HEK293 (cell line): Measurements from ENCODE around the gene KHSRP.
A peak's percentile ranks its signal among the peaks of the same experiment; 100 is the strongest.

Experiments
- CTCF ChIA-PET: fragments of 350-600 bp; formaldehyde crosslinking; extraction: SDS; loops from one replicate; lab custom pipeline; 2021; ENCODE audit warnings: antibody characterized with exemption; lab: Yijun Ruan, JAX
- POLR2A ChIA-PET: fragments of 300-600 bp; formaldehyde crosslinking; extraction: SDS; loops from one replicate; lab custom pipeline; 2020; ENCODE audit warnings: antibody characterized with exemption, inconsistent platforms; lab: Yijun Ruan, JAX
- H3K27ac ChIP-seq: fragments of 200-500 bp; sonication (Bioruptor generic); 2 replicates; pipeline ENCODE4 v1.5.1; 2014; ENCODE audit warnings: low read depth, low read length, control low read depth, inconsistent platforms; ENCODE audit errors: extremely low read depth
- H3K36me3 ChIP-seq, 2 experiments: fragments of 200-500 bp in 1 of 2; sonication (Bioruptor generic) in 1 of 2; 1 replicate in 1 of 2; 2 replicates in 1 of 2; pipeline ENCODE4 v1.5.1; 2014 to 2017; ENCODE audit warnings: inconsistent platforms in 2 of 2, low read length in 2 of 2; ENCODE audit not compliant: control insufficient read depth in 2 of 2, insufficient read depth in 1 of 2
- H3K4me1 ChIP-seq: fragments of 200-500 bp; sonication (Bioruptor generic); 2 replicates; pipeline ENCODE4 v1.5.1; 2014; ENCODE audit warnings: mild to moderate bottlenecking, low read length, inconsistent platforms; ENCODE audit not compliant: control insufficient read depth, insufficient read depth
- H3K4me3 ChIP-seq: 2 replicates; pipeline ENCODE4 v1.5.1; 2011; ENCODE audit warnings: low read depth, mild to moderate bottlenecking, control low read depth, low read length, moderate library complexity
- H3K9me3 ChIP-seq: fragments of 200-500 bp; sonication (Bioruptor generic); 2 replicates; pipeline ENCODE4 v1.5.1; 2014; ENCODE audit warnings: low read depth, low read length, inconsistent platforms; ENCODE audit not compliant: control insufficient read depth, insufficient read depth
- EGR2 ChIP-seq: fragments of 450-650 bp; formaldehyde crosslinking; IDR thresholded peaks from 2 replicates; pipeline ENCODE4 v1.5.1; 2016; ENCODE audit warnings: low read depth, missing biosample characterization, missing genetic modification characterization
- ELK4 ChIP-seq: IDR thresholded peaks from 2 replicates; pipeline ENCODE4 v1.6.1; 2011; ENCODE audit warnings: mild to moderate bottlenecking, low read depth, low read length, borderline replicate concordance
- GLIS2 ChIP-seq: fragments of 450-650 bp; formaldehyde crosslinking; IDR thresholded peaks from 2 replicates; pipeline ENCODE4 v1.5.1; 2016; ENCODE audit warnings: missing biosample characterization, missing genetic modification characterization
- INSM2 ChIP-seq: fragments of 450-650 bp; formaldehyde crosslinking; IDR thresholded peaks from 2 replicates; pipeline ENCODE4 v1.5.1; 2016; ENCODE audit warnings: missing biosample characterization, missing genetic modification characterization
- OSR2 ChIP-seq: fragments of 450-650 bp; formaldehyde crosslinking; IDR thresholded peaks from 2 replicates; pipeline ENCODE4 v1.5.1; 2016; ENCODE audit warnings: missing biosample characterization, missing genetic modification characterization
- ZBTB21 ChIP-seq: fragments of 450-650 bp; formaldehyde crosslinking; IDR thresholded peaks from 2 replicates; pipeline ENCODE4 v1.5.1; 2017; ENCODE audit warnings: missing biosample characterization, missing genetic modification characterization
- ZFHX2 ChIP-seq: fragments of 450-650 bp; formaldehyde crosslinking; conservative IDR thresholded peaks from 2 replicates; pipeline ENCODE4 v1.5.1; 2016; ENCODE audit warnings: missing biosample characterization, missing genetic modification characterization
- ZFP41 ChIP-seq: fragments of 450-650 bp; formaldehyde crosslinking; IDR thresholded peaks from 2 replicates; pipeline ENCODE4 v1.5.1; 2016; ENCODE audit warnings: missing biosample characterization, missing genetic modification characterization, borderline replicate concordance
- ZNF2 ChIP-seq: fragments of 450-650 bp; formaldehyde crosslinking; IDR thresholded peaks from 2 replicates; pipeline ENCODE4 v1.5.1; 2016; ENCODE audit warnings: missing biosample characterization, missing genetic modification characterization
- ZNF221 ChIP-seq: fragments of 450-650 bp; formaldehyde crosslinking; IDR thresholded peaks from 2 replicates; pipeline ENCODE4 v1.5.1; 2017; ENCODE audit warnings: missing biosample characterization, missing genetic modification characterization, borderline replicate concordance
- ZNF341 ChIP-seq: fragments of 450-650 bp; formaldehyde crosslinking; IDR thresholded peaks from 2 replicates; pipeline ENCODE4; 2016; ENCODE audit warnings: low read depth, missing biosample characterization, missing genetic modification characterization
- ZNF548 ChIP-seq: fragments of 450-650 bp; formaldehyde crosslinking; IDR thresholded peaks from 2 replicates; pipeline ENCODE4 v1.5.1; 2016; ENCODE audit warnings: missing biosample characterization, missing genetic modification characterization
- ZNF571 ChIP-seq: fragments of 450-650 bp; formaldehyde crosslinking; IDR thresholded peaks from 2 replicates; pipeline ENCODE4 v1.5.0; 2017; ENCODE audit warnings: missing biosample characterization, missing genetic modification characterization
- ZNF768 ChIP-seq: fragments of 450-650 bp; formaldehyde crosslinking; IDR thresholded peaks from 2 replicates; pipeline ENCODE4 v1.5.1; 2018; ENCODE audit warnings: missing biosample characterization, mild to moderate bottlenecking, missing genetic modification characterization
- ZNF843 ChIP-seq: fragments of 450-650 bp; formaldehyde crosslinking; IDR thresholded peaks from 2 replicates; pipeline ENCODE4 v1.5.1; 2016; ENCODE audit warnings: missing biosample characterization, missing genetic modification characterization
- ZSCAN18 ChIP-seq: fragments of 450-650 bp; formaldehyde crosslinking; IDR thresholded peaks from 2 replicates; pipeline ENCODE4 v1.5.1; 2016; ENCODE audit warnings: missing biosample characterization, missing genetic modification characterization

The KHSRP gene

GRCh38 chr19:6376512-6377190 lies 48.0 kb downstream of the KHSRP start (continued):
- no peak for TF ChIP-seq ZNF548 (tag by site-specific recombination)
- no peak for TF ChIP-seq ZNF2 (tag by site-specific recombination)
- TF ChIP-seq ZNF768 (tag by site-specific recombination): no peak
- no peak for TF ChIP-seq ZNF843 (tag by site-specific recombination)
- TF ChIP-seq ZNF341 (tag by site-specific recombination): peak; percentile 33; the same call in 1 of the 2 replicates
- 0 out of 2 replicates have a peak, but pooled peaks have one; percentile 10 for TF ChIP-seq OSR2
- no peak for TF ChIP-seq ZSCAN18 (tag by site-specific recombination)
- TF ChIP-seq ZNF221 (tag by site-specific recombination): no peak
- TF ChIP-seq ZFHX2 (tag by site-specific recombination): peak; percentile 60
- TF ChIP-seq ELK4: no peak
- TF ChIP-seq, all 188 proteins: peak for 6

- POLR2A ChIA-PET: interaction anchor here (1.1 kb wide), 1 partner anchor 18 kb away, joined by 3 read pairs; no protein-coding TSS in a partner anchor
- peaks cover 12 to 19% of the 10 kb centered on the region in 2 experiments; a peak in 2 of 3 replicates for H3K36me3 ChIP-seq
- H3K4me1 ChIP-seq: peaks cover 3% of the 10 kb centered on the region; the same call in 1 of the 2 replicates
- CTCF ChIA-PET: interaction anchor here (1.0 kb wide), 1 partner anchor 31 kb away, joined by 3 read pairs; no protein-coding TSS in a partner anchor
- H3K4me3 ChIP-seq: no peak within 1 kb of the TSS
- TF ChIP-seq EGR2 (0 out of 2 replicates have a peak, but pooled peaks have one; percentile 4), ZBTB21 (tag by site-specific recombination) (no peak)
- H3K9me3 ChIP-seq: no peaks in the 10 kb centered on the region
- H3K27ac ChIP-seq: no peak within 1 kb of the TSS
Observed at GRCh38 chr19:6375411-6376010, 49.1 kb downstream of the KHSRP start, which contains the start of gene PSPN. Gene PSPN (minus strand): TSS chr19:6375933. CDS start chr19:6375849, 84 bp downstream.

- CTCF ChIA-PET: interaction anchor here (1.0 kb wide), 1 partner anchor 32 kb away, joined by 3 read pairs; no protein-coding TSS in a partner anchor
- Histone ChIP-seq H3K4me1 (peaks cover 3% of the 10 kb centered on the region; the same call in 1 of the 2 replicates), H3K36me3 (peaks cover 11 to 13% of the 10 kb centered on the region in 2 experiments; a peak in 2 of 3 replicates), H3K27ac (no peak overlapping the region), H3K9me3 (no peaks in the 10 kb centered on the region), H3K4me3 (no peak overlapping the region)
- TF ChIP-seq INSM2 (tag by site-specific recombination) (no peak), ZFP41 (tag by site-specific recombination) (no peak), ZNF571 (no peak), GLIS2 (0 out of 2 replicates have a peak, but pooled peaks have one; percentile 18), ZNF341 (tag by site-specific recombination) (0 out of 2 replicates have a peak, but pooled peaks have one; percentile 0)
- POLR2A ChIA-PET: interaction anchor here (1.1 kb wide), 1 partner anchor 17 kb away, joined by 3 read pairs; no protein-coding TSS in a partner anchor
Observed at GRCh38 chr19:6374711-6375410, 49.8 kb downstream of the KHSRP start.
